Gastrocnemius medialis (tissue), 4 donors: ENCODE measurements around the gene CCL4.

ENCODE experiments used
- POLR2A ChIP-seq, 2 donors: fragments of 450-650 bp; IDR thresholded peaks; one replicate each; pipeline ENCODE4 v1.6.1; 2017; ENCODE audit warnings: antibody characterized with exemption in 2 of 2, mild to moderate bottlenecking in 2 of 2, moderate library complexity in 2 of 2
- TF ChIP-seq, protein P1 (sequence below), 5 experiments: fragments of 450-650 bp in 3 of 5; fragments of 200-600 bp in 2 of 5; sonication (generic) in 2 of 5; IDR thresholded peaks in 4 of 5; conservative IDR thresholded peaks in 1 of 5; 1 replicate in 4 of 5; 2 replicates in 1 of 5; pipeline ENCODE4 v1.5.1; 2016 to 2019; ENCODE audit warnings: antibody characterized with exemption in 5 of 5, mild to moderate bottlenecking in 3 of 5, moderate library complexity in 3 of 5

DNA sequence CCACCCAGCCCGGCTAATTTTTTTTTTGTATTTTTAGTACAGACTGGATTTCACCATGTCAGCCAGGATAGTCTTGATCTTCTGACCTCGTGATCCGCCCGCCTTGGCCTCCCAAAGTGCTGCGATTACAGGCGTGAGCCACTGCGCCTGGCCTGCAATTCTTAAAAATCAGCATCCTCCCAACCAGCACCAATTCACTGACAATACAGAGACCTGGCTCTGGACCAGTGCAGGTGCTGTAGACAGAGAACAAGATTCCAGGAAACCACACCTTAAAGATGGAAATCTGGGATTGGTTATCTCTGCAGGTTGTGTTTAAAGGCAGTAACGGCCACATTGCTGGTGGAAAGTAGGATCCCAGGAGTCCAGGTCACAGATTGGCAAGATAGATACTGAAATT lies 39.2 kb downstream of the CCL4 start:
- TF ChIP-seq, protein P1, sequence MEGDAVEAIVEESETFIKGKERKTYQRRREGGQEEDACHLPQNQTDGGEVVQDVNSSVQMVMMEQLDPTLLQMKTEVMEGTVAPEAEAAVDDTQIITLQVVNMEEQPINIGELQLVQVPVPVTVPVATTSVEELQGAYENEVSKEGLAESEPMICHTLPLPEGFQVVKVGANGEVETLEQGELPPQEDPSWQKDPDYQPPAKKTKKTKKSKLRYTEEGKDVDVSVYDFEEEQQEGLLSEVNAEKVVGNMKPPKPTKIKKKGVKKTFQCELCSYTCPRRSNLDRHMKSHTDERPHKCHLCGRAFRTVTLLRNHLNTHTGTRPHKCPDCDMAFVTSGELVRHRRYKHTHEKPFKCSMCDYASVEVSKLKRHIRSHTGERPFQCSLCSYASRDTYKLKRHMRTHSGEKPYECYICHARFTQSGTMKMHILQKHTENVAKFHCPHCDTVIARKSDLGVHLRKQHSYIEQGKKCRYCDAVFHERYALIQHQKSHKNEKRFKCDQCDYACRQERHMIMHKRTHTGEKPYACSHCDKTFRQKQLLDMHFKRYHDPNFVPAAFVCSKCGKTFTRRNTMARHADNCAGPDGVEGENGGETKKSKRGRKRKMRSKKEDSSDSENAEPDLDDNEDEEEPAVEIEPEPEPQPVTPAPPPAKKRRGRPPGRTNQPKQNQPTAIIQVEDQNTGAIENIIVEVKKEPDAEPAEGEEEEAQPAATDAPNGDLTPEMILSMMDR (IDR thresholded peaks at IDR 0.05 in 4 of 5, conservative IDR thresholded peaks at IDR 0.05 in 1 of 5): no peak
- TF ChIP-seq POLR2A (IDR thresholded peaks at IDR 0.05): no peak
